ENCODE data around the gene TMEM74B. TPM values are rescaled to one million over a fixed set of nuclear protein-coding genes. Genes with fewer than 3 reads are reported as not detected.

The TMEM74B gene
- total and polyA plus RNA-seq, 9 of the 15 experiments (the other 6 are each of a cell fraction or from before 2014, with no cell fraction given), result 0.24 to 19.0 (median 7.5) TPM

- Histone ChIP-seq H3K4me3 (no peak overlapping the region), H3K4me1 (replicated peaks in 1 of 2; ENCODE audit: control insufficient read depth in 2 of 2, insufficient read depth in 2 of 2, low read length in 2 of 2) (peaks cover 13 to 32% of the 10 kb centered on the region in 2 experiments; a peak in 4 of 5 replicates), H4K20me1 (replicated peaks; ENCODE audit: control insufficient read depth, insufficient read depth, low read length) (no peaks in the 10 kb centered on the region), H3K36me3 (ENCODE audit: control insufficient read depth, insufficient read depth, low read length) (no peaks in the 10 kb centered on the region), H3K9me3 (replicated peaks; ENCODE audit: control insufficient read depth, insufficient read depth, low read depth, low read length) (no peaks in the 10 kb centered on the region; the same call in 1 of the 2 replicates), H3K9ac (ENCODE audit: insufficient read depth in 1 of 2, low read depth in 2 of 2, low read length in 2 of 2) (peak overlapping the region in 1 of 2 experiments; percentile 68; a peak in 2 of 4 replicates), H3K79me2 (ENCODE audit: control insufficient read depth, insufficient read depth, low read length) (no peaks in the 10 kb centered on the region), H3K9me1 (ENCODE audit: control insufficient read depth, insufficient read depth, low read length) (no peaks in the 10 kb centered on the region), H3K4me2 (ENCODE audit: insufficient read depth, low read length) (peak overlapping the region; percentile 78), H3K27me3 (ENCODE audit: control insufficient read depth in 2 of 2, insufficient read depth in 2 of 2, low read length in 2 of 2) (no peaks in the 10 kb centered on the region), H2AFZ (ENCODE audit: low read depth, low read length) (peak overlapping the region; percentile 91), H3K27ac (ENCODE audit: extremely low read depth, low read depth, low read length) (peak overlapping the region; percentile 92)
- peak; percentile 87 for ATAC-seq
- CTCF ChIA-PET (ENCODE audit: low intra/inter-chr PET ratio), result no interaction called here
- in situ Hi-C loops (cut with MboI) (no loop called here), intact Hi-C loops (cut with micrococcal nuclease) (loop anchor here (10.0 kb wide), 3 partner anchors 89 to 241 kb away; partner anchors contain the start of gene FKBP1A)
- peak; percentile 88 for FAIRE-seq
- POLR2A ChIA-PET, result interaction anchor here (0.5 to 0.7 kb wide), 2 partner anchors 268 to 1083 kb away, joined by 3 read pairs; no protein-coding TSS in a partner anchor
- 8% methylated on average over 11 of the region's 11 CpGs for WGBS (ENCODE audit: insufficient coverage, low coverage, missing lambda C conversion rate)
- no TSS peak for BruUV-seq (replicated peaks)
- peak; percentile 48 to 84 (median 64) for DNase-seq (ENCODE audit: extremely low read depth in 1 of 4, low spot score in 3 of 4)
- TF ChIP-seq RBM34 (IDR thresholded peaks at IDR 0.05; ENCODE audit: borderline replicate concordance, insufficient read depth, low read length), result no peak
- TF ChIP-seq COPS2 (conservative IDR thresholded peaks at IDR 0.05), result no peak
- TF ChIP-seq ZNF24 (IDR thresholded peaks at IDR 0.05), result no peak
- TF ChIP-seq SMAD2 (IDR thresholded peaks at IDR 0.05; ENCODE audit: low read depth, low read length), result no peak
- TF ChIP-seq HDAC8 (tag; IDR thresholded peaks at IDR 0.05), result no peak
- TF ChIP-seq TEAD1 (CRISPR knock-in tag; IDR thresholded peaks at IDR 0.05), result no peak
- no peak for TF ChIP-seq POU5F1 (IDR thresholded peaks at IDR 0.05; ENCODE audit: borderline replicate concordance, low read depth, low read length, partially characterized antibody)
- TF ChIP-seq KDM1A (IDR thresholded peaks at IDR 0.05), result peak in 1 of 2 experiments; percentile 22; a peak in 1 of 4 replicates
- TF ChIP-seq POLR3G (IDR thresholded peaks at IDR 0.05; ENCODE audit: extremely low read depth, insufficient read length, insufficient replicate concordance), result no peak
- no peak for TF ChIP-seq ZNF695 (CRISPR knock-in tag; IDR thresholded peaks at IDR 0.05)
- TF ChIP-seq ZNF699 (CRISPR knock-in tag; IDR thresholded peaks at IDR 0.05; ENCODE audit: insufficient replicate concordance), result no peak
- TF ChIP-seq JUND (IDR thresholded peaks at IDR 0.05; ENCODE audit: borderline replicate concordance, low read depth, low read length), result peak; percentile 92
- peak; percentile 82; the same call in 2 of the 3 replicates for TF ChIP-seq JUND (tag; IDR thresholded peaks at IDR 0.05; ENCODE audit: borderline replicate concordance, low read depth, low read length)
- no peak for TF ChIP-seq ELF1 (tag; IDR thresholded peaks at IDR 0.05)
- no peak for TF ChIP-seq TAF7 (tag; IDR thresholded peaks at IDR 0.05)
- TF ChIP-seq SP1 (CRISPR knock-in tag; IDR thresholded peaks at IDR 0.05), result no peak
- no peak for TF ChIP-seq ZNF324 (CRISPR knock-in tag; IDR thresholded peaks at IDR 0.05)
- TF ChIP-seq HOXB6 (CRISPR knock-in tag; IDR thresholded peaks at IDR 0.05; ENCODE audit: borderline replicate concordance), result no peak
Observed at GRCh38 chr20:1215386-1216170, 30.8 kb upstream of the TMEM74B start.

All from K562 (cell line).